Tibial nerve (tissue), 3 donors: ENCODE results near the gene HLA-E.

Source experiments
- POLR2A ChIP-seq, 2 donors: fragments of 450-650 bp; IDR thresholded peaks; one replicate each; pipeline ENCODE4 v1.6.1; 2017; ENCODE audit warnings: antibody characterized with exemption in 2 of 2, mild to moderate bottlenecking in 2 of 2, moderate library complexity in 2 of 2
- TF ChIP-seq, protein P1 (sequence below), 5 experiments: fragments of 200-600 bp in 3 of 5; fragments of 450-650 bp in 2 of 5; sonication (generic) in 3 of 5; IDR thresholded peaks; one replicate each; pipeline ENCODE4 v1.5.1; 2016 to 2019; ENCODE audit warnings: antibody characterized with exemption in 5 of 5, mild to moderate bottlenecking in 3 of 5, moderate library complexity in 2 of 5

DNA sequence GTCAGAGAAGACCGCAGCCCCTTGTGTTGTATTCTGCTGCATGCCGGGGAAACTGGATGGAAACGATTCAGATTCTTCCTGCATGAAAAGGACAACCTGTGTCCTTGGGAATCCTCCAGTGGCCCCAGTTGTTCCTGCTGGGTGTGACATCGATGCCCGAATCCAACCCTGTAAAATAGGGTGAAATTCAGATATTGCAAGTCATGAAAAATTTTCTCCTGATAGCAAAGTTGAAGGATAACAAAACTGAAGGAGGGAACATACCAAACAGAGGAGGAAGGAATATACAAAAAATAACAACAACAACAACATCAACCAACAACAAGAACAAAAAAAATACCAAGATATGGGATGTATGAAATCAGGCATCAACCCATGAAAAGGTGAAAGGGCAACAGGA is 28.3 kb upstream of the HLA-E start:
- TF ChIP-seq, protein P1, sequence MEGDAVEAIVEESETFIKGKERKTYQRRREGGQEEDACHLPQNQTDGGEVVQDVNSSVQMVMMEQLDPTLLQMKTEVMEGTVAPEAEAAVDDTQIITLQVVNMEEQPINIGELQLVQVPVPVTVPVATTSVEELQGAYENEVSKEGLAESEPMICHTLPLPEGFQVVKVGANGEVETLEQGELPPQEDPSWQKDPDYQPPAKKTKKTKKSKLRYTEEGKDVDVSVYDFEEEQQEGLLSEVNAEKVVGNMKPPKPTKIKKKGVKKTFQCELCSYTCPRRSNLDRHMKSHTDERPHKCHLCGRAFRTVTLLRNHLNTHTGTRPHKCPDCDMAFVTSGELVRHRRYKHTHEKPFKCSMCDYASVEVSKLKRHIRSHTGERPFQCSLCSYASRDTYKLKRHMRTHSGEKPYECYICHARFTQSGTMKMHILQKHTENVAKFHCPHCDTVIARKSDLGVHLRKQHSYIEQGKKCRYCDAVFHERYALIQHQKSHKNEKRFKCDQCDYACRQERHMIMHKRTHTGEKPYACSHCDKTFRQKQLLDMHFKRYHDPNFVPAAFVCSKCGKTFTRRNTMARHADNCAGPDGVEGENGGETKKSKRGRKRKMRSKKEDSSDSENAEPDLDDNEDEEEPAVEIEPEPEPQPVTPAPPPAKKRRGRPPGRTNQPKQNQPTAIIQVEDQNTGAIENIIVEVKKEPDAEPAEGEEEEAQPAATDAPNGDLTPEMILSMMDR (IDR thresholded peaks at IDR 0.05) = no peak
- TF ChIP-seq POLR2A (IDR thresholded peaks at IDR 0.05) = no peak
